Dermis blood vessel endothelial cell (primary cell): ENCODE data around the gene HIPK4. TPM values are rescaled to one million over a fixed set of nuclear protein-coding genes. Genes with fewer than 3 reads are reported as not detected.
"Not testable (repeated sequence)": the region's sequence is repeated elsewhere in the genome, so short reads cannot be mapped to it uniquely, and the experiment has no call there.

Source experiments
- DNase-seq: peaks from one replicate; pipeline ENCODE4 v3.0.0; 2010
- total RNA-seq: library from RNA; depleted of rRNA; stranded (reverse); fragments of >200 nt; gene quantifications from 2 replicates; pipeline ENCODE4 v1.2.3, GENCODE V29; 2014

The HIPK4 gene
- total RNA-seq, 1 donor from 2014 or later, result under 0.01 TPM

GRCh38 chr19:40392894-40393517 lies 3.0 kb upstream of the HIPK4 start:
- peak; percentile 38 for DNase-seq

GRCh38 chr19:40392123-40392522 lies 2.1 kb upstream of the HIPK4 start:
- DNase-seq, result no peak

DNA sequence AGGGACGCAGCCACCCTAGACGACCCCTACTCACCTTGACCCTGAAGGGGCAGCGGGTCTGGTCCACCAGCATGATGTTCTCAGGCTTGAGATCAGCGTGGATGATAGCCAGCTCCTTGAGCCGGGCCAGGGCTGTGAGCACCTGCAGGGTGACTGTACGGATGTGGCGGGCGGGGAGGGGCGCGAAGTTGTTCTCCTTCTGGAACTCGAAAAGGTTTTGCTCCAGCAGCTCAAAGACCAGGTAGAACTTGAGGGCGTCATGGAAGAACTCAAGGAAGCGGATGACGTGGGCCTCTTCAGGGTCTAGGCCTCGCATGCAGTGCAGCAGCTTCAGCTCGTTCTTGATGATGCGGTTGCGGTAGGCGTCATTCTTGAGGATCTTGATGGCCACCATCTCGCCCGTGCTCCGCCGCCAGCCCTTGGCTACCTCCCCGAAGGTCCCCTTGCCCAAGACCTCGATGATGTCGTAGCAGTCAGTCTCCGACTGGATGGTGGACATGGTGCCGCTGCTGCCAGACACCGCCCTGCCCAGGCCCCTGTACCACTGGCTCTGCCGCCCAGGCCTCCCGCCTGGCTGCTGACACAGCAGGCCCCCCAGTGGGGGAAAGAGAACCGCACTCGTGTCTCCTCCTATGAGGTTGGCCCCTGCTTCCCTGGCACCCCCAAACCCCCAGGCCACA lies 437 bp downstream of the HIPK4 start:
- DNase-seq, result no peak

- DNase-seq, result no peak
These were observed 1.5 kb downstream of the HIPK4 start for GRCh38 chr19:40388481-40388880.

DNA sequence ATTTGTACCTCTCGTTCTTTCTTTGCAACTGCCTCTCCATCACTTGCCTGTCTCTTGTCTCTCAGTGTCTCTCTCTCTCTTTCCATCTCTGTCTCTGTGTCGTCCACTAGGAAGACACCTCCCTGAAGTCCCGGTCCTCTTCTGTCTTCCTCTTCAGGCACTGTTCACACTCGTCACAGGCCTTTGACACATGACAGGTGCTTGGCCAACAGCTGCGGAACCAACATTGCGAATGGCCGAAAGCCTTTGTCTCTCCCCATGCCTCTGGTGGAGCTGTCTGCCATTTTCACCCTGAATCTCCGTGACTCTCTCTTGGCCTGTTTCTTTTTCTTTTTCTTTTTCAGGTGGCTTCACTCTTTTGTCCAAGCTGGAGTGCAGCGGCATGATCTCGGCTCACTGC lies 2.8 kb downstream of the HIPK4 start:
- DNase-seq, result no peak

- no peak for DNase-seq
These were observed 6.2 kb downstream of the HIPK4 start for GRCh38 chr19:40383668-40384248.

- DNase-seq, result peak; percentile 16
These were observed 8.7 kb downstream of the HIPK4 start for GRCh38 chr19:40381321-40381720.

- no peak for DNase-seq
These were observed 9.6 kb downstream of the HIPK4 start for GRCh38 chr19:40380199-40381037.

DNA sequence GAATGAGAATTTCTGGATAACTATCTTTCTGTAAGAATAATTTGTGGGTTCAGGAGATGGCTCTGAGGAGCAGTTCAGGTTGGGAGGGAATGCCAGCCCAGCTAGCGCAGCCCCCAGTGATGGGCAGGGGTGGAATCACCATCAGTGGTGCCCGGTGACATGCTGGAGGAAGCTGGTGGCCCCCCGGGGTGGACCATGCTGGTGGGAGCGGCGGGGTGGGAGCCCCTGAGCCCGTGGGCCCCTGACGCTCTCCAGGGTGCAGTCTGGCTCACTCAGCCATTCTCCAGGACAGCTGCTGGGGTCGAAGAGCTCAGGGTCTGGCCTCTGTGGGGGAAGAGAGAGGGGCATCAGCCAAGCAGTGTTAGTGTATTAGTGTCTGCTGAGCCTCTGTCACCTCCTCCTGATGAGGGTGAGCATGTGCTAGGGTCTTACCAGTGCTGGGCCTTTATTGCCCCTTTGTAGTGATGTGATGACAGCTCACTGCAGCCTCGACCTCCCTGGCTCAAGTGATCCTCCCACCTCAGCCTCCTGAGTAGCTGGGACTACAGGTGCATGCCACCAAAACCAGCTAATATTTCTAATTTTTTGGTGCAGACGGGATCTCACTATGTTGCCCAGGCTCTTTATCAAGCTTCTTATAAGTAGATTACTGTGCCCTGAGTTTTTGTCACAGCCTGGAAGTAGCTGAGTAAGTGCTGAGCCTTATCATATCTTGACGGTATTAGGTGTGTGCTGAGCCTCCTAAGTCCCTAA lies 10.4 kb downstream of the HIPK4 start:
- DNase-seq, result no peak

- no peak for DNase-seq
These were observed 11.5 kb downstream of the HIPK4 start for GRCh38 chr19:40378509-40378908.

DNA sequence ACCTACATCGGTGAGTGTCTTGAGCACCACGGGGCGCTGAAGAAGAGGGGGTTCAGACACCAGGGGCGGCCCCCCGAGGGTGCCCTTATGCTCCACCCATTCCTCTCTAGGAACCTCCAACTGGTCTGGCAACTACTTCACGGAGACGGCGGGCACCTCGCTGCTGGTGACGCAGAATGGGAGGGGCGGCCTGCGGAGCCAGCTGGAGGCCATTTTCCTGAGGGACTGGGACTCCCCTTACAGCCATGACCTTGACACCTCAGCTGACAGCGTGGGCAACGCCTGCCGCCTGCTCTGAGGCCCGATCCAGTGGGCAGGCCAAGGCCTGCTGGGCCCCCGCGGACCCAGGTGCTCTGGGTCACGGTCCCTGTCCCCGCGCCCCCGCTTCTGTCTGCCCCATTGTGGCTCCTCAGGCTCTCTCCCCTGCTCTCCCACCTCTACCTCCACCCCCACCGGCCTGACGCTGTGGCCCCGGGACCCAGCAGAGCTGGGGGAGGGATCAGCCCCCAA lies 12.1 kb downstream of the HIPK4 start:
- no peak for DNase-seq

DNA sequence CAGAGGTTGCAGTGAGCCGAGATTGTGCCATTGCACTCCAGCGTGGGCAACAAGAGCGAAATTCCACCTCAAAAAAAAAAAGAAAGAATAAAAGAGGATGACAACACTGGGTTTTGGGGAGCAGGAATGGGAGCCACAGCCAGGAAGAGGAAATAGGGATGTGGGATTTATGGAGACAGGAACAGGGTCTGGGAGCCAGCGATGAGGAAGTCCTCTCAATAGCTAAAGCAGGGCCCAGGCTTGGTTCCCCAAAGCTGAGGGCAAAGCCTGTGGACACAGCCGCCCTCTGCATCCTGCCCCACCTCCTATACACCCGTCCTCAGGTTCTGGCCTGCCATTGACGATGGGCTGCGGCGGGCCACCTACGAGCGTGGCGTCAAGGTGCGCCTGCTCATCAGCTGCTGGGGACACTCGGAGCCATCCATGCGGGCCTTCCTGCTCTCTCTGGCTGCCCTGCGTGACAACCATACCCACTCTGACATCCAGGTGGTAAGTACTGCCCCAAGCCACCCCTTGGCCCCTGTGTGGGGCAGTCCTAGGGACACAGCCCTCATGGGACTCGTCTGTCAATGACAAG lies 13.6 kb downstream of the HIPK4 start:
- DNase-seq, result no peak

- no peak for DNase-seq
These were observed 15.9 kb downstream of the HIPK4 start for GRCh38 chr19:40374084-40374483.

DNA sequence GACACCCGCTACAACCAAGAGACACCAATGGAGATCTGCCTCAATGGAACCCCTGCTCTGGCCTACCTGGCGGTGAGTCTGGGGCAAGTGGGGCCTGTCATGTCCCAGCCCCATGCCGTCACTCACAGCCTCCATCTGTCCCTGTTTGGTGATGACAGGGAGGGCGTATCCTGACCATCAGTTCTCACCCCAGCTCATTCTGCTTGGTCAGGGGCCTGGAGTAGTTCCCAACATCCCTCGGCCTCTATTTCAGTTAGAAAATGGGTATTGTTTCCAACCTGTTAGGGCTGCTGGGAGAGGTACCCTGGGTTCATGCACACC lies 18.2 kb downstream of the HIPK4 start:
- no peak for DNase-seq

- no peak for DNase-seq
These were observed 18.8 kb downstream of the HIPK4 start for GRCh38 chr19:40370997-40371801.

DNA sequence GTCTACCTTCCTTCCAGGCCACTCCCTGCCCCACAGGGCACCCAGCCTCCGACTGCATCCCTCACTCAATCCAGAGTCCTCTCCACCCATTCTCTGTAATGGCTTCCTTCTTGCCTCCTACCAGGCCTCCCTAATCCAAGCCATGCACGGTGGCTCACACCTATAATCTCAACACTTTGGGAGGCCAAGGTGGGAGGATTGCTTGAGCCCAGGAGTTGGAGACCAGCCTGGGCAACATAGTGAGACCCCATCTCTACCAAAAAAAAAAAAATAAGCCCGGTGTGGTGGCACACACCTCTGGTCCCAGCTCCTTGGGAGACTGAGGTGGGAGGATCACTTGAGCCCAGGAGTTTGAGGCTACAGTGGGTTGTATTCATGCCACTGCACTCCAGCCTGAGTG lies 19.7 kb downstream of the HIPK4 start:
- not testable (repeated sequence) for DNase-seq

GRCh38 chr19:40369797-40370196 lies 20.2 kb downstream of the HIPK4 start:
- DNase-seq, result no peak

- DNase-seq, result no peak
These were observed 22.2 kb downstream of the HIPK4 start for GRCh38 chr19:40367577-40368434.

DNA sequence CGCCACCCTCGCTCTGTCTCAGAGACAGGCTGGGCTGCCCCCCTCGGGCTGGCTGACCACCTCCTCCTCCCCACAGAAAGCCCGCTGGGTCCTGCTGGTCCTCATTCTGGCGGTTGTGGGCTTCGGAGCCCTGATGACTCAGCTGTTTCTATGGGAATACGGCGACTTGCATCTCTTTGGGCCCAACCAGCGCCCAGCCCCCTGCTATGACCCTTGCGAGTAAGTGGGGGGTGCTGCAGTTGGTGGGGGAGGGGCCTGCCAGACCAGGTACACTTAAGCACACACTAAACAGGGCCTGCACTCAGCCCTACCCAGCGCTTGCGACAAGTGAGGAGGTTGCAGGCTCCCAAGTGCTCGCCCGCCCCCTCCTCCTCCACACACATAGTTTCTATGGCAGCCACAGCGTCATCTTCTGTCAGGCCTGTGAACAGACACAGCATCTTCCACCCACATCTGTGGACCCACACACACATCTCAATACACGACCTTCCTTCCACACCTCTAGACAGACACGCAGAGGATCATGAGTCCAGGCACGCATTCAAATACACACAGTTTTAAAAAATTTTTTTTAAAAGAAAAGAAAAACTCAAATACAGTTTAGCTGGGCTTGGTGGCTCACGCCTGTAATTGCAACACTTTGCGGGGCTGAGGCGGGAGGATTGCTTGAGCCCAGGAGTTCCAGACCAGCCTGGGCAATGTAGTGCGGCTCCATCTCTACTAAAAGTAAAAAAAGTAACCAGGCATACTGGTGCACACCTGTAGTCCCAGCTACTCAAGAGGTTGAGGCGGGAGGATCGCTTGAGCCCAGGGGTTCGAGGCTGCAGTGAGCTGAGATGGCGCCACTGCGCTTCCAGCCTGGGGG lies 23.1 kb downstream of the HIPK4 start:
- DNase-seq, result no peak
